ENCODE measurements around the gene RBPJL. TPM values are rescaled to one million over a fixed set of nuclear protein-coding genes. Genes with fewer than 3 reads are reported as not detected.
A peak's percentile ranks its signal among the peaks of the same experiment; 100 is the strongest.

Gene RBPJL
- polyA plus RNA-seq, 2 of the 4 experiments (the other 2 are of a cell fraction), result not detected

DNA sequence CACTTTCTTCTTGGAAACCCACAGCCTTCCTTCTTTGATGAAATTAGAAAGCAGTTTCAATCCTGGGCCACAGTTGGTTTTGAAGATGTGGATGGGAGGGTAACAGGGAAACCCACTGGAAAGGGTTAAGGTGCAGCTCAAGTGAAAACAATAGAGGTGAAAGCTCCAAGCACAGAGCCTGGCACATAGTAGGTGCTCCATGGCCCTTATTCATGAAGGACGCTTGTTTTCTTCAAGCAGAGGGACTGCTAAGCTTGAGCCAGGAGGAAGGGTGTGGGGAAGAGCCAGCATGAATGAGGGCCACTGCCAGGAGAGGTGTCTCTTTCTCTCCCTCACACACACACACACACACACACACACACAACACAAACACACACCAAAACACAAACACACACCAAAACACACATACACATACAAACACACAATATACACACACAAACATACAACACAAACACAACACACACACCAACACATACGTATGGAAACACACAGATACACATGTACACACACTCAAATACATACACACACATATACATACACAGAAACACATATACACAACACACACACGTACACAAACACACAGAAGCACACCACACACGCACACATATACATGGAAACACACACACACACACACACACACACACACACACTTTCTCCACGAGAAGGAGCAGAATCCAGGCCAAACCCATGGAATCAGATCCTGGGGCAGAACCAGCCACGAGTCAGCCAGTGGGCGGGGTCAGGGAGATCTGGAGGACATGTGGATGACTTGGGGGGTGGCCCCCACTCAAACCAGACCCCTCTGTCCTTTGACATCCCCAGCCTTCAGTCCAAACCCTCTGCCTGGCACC, 23.7 kb upstream of the RBPJL start:
- TF ChIP-seq CEBPB (IDR thresholded peaks at IDR 0.05), result no peak
- TF ChIP-seq CHD2 (IDR thresholded peaks at IDR 0.05; ENCODE audit: low read length, partially characterized antibody), result no peak
- no peak for TF ChIP-seq MAZ (IDR thresholded peaks at IDR 0.05; ENCODE audit: borderline replicate concordance, low read depth, low read length)
- TF ChIP-seq HOXB13 (CRISPR knock-in tag; IDR thresholded peaks at IDR 0.05; ENCODE audit: low read depth), result no peak
- no peak for TF ChIP-seq FOSB (CRISPR knock-in tag; IDR thresholded peaks at IDR 0.05)
- no peak for TF ChIP-seq ESRRA (IDR thresholded peaks at IDR 0.05; ENCODE audit: borderline replicate concordance, low read length)
- TF ChIP-seq, protein P1, sequence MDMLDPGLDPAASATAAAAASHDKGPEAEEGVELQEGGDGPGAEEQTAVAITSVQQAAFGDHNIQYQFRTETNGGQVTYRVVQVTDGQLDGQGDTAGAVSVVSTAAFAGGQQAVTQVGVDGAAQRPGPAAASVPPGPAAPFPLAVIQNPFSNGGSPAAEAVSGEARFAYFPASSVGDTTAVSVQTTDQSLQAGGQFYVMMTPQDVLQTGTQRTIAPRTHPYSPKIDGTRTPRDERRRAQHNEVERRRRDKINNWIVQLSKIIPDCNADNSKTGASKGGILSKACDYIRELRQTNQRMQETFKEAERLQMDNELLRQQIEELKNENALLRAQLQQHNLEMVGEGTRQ (IDR thresholded peaks at IDR 0.05), result no peak
- TF ChIP-seq KDM1A (IDR thresholded peaks at IDR 0.05; ENCODE audit: low read depth), result no peak
- H3K27ac ChIP-seq, result no peak overlapping the region
- DNase-seq (ENCODE audit: low read depth in 1 of 2, low spot score in 1 of 2) (no peak), FAIRE-seq (no peak), ATAC-seq (no peak)
- WGBS (ENCODE audit: missing lambda C conversion rate), result 26% methylated on average over 6 of the region's 7 CpGs
- no peaks in the 10 kb centered on the region for H3K4me1 ChIP-seq
- H3K4me3 ChIP-seq, result no peak overlapping the region
- H3K9me3 ChIP-seq, result no peaks in the 10 kb centered on the region
- no peak overlapping the region for H3K4me2 ChIP-seq
- CTCF ChIA-PET, result interaction anchor here (1.1 to 4.4 kb wide), 4 partner anchors 9 to 240 kb away, joined by 3 to 37 read pairs (median 8); no protein-coding TSS in a partner anchor
- POLR2A ChIA-PET, result no interaction called here

DNA sequence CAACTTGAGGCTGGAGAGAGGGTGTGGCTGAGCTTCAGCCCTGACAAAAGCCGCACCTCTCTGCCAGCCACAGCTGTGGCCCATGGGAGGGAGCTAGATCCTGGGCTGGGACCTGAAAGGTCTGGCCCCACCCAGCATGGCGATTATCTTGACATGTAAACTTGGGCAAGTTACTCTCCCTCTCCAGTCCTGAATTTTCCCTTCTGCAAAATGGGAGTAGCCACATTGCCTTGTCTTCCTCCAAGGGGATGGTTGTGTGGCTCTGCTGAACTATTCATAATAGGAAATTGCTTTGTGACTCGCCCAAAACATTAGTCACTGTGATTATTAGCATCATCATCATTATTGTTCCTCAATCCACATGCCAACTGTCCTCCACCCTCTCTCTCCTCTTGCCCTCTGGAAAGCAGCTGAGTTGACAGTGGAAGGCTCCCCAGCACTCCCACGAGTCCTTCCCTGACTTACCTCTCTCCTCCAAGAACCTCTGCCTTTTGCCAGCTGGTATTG, 23.0 kb upstream of the RBPJL start:
- ChIA-PET POLR2A (no interaction called here), CTCF (interaction anchor here (1.0 to 2.3 kb wide), 4 partner anchors 10 to 239 kb away, joined by 3 to 12 read pairs (median 4); no protein-coding TSS in a partner anchor)
- H3K4me2 ChIP-seq, result no peak overlapping the region

DNA sequence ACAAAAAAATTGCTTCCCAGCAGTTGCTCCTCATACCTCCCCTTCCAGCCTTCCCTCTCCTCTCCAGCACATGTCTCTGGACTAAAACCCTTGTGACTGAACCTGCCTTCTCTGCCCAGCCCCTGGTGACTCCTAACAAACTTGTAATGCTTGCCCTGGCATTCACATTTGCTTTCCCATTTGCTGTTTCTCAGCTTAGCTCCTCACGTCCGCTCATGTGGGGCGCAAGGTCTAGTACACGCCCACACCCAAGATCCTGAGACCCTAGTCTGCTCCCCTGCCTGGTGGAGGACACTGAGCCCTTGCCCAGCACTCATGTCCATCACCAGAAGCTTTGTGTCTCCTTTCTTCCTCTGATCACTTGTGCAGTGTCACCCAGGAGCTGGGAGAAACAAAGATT, 18.3 kb upstream of the RBPJL start:
- ATAC-seq, result no peak
- POLR2A ChIA-PET, result no interaction called here
- no peak for DNase-seq (ENCODE audit: low read depth in 1 of 2, low spot score in 1 of 2)
- TF ChIP-seq MAFK (IDR thresholded peaks at IDR 0.05; ENCODE audit: partially characterized antibody), result no peak
- TF ChIP-seq HEYL (CRISPR knock-in tag; IDR thresholded peaks at IDR 0.05), result no peak
- TF ChIP-seq RARB (CRISPR knock-in tag; IDR thresholded peaks at IDR 0.05), result no peak
- TF ChIP-seq CHD4 (IDR thresholded peaks at IDR 0.05; ENCODE audit: borderline replicate concordance), result no peak
- TF ChIP-seq ZC3H11A (IDR thresholded peaks at IDR 0.05), result no peak
- no peaks in the 10 kb centered on the region for H3K9me3 ChIP-seq
- WGBS (ENCODE audit: missing lambda C conversion rate), result 63% methylated on average over 4 of the region's 4 CpGs
- no peak overlapping the region for H3K4me3 ChIP-seq
- FAIRE-seq, result no peak
- no peaks in the 10 kb centered on the region for H3K4me1 ChIP-seq
- no peak overlapping the region for H3K4me2 ChIP-seq
- CTCF ChIA-PET, result interaction anchor here (0.7 to 9.0 kb wide), 8 partner anchors 9 to 275 kb away, joined by 3 to 99 read pairs (median 4); no protein-coding TSS in a partner anchor
- H3K27ac ChIP-seq, result no peak overlapping the region

More for the DNA sequence above, 23.0 kb upstream of the RBPJL start:
- TF ChIP-seq FOXS1 (CRISPR knock-in tag; IDR thresholded peaks at IDR 0.05), result no peak
- peak; percentile 47 for TF ChIP-seq MAFK (IDR thresholded peaks at IDR 0.05; ENCODE audit: partially characterized antibody)
- TF ChIP-seq FOSB (CRISPR knock-in tag; IDR thresholded peaks at IDR 0.05), result no peak
- TF ChIP-seq POLR2A (IDR thresholded peaks at IDR 0.05; ENCODE audit: low read length), result no peak
- TF ChIP-seq PHF8 (IDR thresholded peaks at IDR 0.05; ENCODE audit: borderline replicate concordance, low read depth), result no peak
- TF ChIP-seq JUN (IDR thresholded peaks at IDR 0.05), result no peak
- TF ChIP-seq, protein P2, sequence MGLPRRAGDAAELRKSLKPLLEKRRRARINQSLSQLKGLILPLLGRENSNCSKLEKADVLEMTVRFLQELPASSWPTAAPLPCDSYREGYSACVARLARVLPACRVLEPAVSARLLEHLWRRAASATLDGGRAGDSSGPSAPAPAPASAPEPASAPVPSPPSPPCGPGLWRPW (IDR thresholded peaks at IDR 0.05), result no peak
- Histone ChIP-seq H3K4me3 (no peak overlapping the region), H3K27ac (no peak overlapping the region), H3K9me3 (no peaks in the 10 kb centered on the region), H3K4me1 (no peaks in the 10 kb centered on the region)
- FAIRE-seq (no peak), ATAC-seq (0 out of 6 replicates have a peak, but pooled peaks of 1 of the 2 experiments have one; percentile 22), DNase-seq (ENCODE audit: low read depth in 1 of 2, low spot score in 1 of 2) (no peak)
- WGBS (ENCODE audit: missing lambda C conversion rate), result 25% methylated on average over 4 of the region's 4 CpGs

- no peaks in the 10 kb centered on the region for H3K9me3 ChIP-seq
- H3K27ac ChIP-seq, result no peak overlapping the region
- ChIA-PET CTCF (interaction anchor here (1.1 to 9.0 kb wide), 6 partner anchors 13 to 276 kb away, joined by 3 to 99 read pairs (median 4); no protein-coding TSS in a partner anchor), POLR2A (no interaction called here)
- TF ChIP-seq TFCP2L1 (CRISPR knock-in tag; IDR thresholded peaks at IDR 0.05), result no peak
- TF ChIP-seq RFX5 (IDR thresholded peaks at IDR 0.05), result no peak
- no peak for TF ChIP-seq CBX8 (IDR thresholded peaks at IDR 0.05)
- TF ChIP-seq FOXS1 (CRISPR knock-in tag; IDR thresholded peaks at IDR 0.05), result no peak
- TF ChIP-seq CHD4 (IDR thresholded peaks at IDR 0.05; ENCODE audit: borderline replicate concordance), result no peak
- TF ChIP-seq MYC (IDR thresholded peaks at IDR 0.05; ENCODE audit: borderline replicate concordance, low read length), result no peak
- TF ChIP-seq ZC3H11A (IDR thresholded peaks at IDR 0.05), result no peak
- peak; percentile 56 for TF ChIP-seq ZFP36 (IDR thresholded peaks at IDR 0.05; ENCODE audit: borderline replicate concordance, partially characterized antibody)
- no peak for ATAC-seq
- no peak for DNase-seq (ENCODE audit: low read depth in 1 of 2, low spot score in 1 of 2)
- H3K4me3 ChIP-seq, result no peak overlapping the region
- no peak for FAIRE-seq
- no peaks in the 10 kb centered on the region for H3K4me1 ChIP-seq
- 58% methylated on average over 5 of the region's 5 CpGs for WGBS (ENCODE audit: missing lambda C conversion rate)
- no peak overlapping the region for H3K4me2 ChIP-seq
These were observed 17.8 kb upstream of the RBPJL start for GRCh38 chr20:45288860-45289259.
